Measurements from ENCODE around the gene KCNK10.

GRCh38 chr14:88163731-88164255 lies 159.3 kb downstream of the KCNK10 start:
- no peak for TF ChIP-seq CTCF (IDR thresholded peaks at IDR 0.05; ENCODE audit: insufficient read depth, low read length, poor library complexity, severe bottlenecking)
- TF ChIP-seq EZH2phosphoT487 (conservative IDR thresholded peaks at IDR 0.05; ENCODE audit: low read length), result no peak
